ENCODE data around the gene ANKRD49. TPM values are rescaled to one million over a fixed set of nuclear protein-coding genes. Genes with fewer than 3 reads are reported as not detected.

The ANKRD49 gene
- total and polyA plus RNA-seq, 2 of the 4 experiments (the other 2 are of a cell fraction), result 7.2 to 10.4 TPM

- H2BK120ac ChIP-seq (ENCODE audit: low read depth, low read length), result no peak overlapping the region
- H3K56ac ChIP-seq (ENCODE audit: extremely low read depth, insufficient read depth, low read length), result no peak overlapping the region
- peaks cover 4% of the 10 kb centered on the region for H3K4me1 ChIP-seq (ENCODE audit: control insufficient read depth, insufficient read depth, low read length)
- no peak overlapping the region for H2AK5ac ChIP-seq (ENCODE audit: low read depth, low read length)
- H3K27me3 ChIP-seq (ENCODE audit: control insufficient read depth, insufficient read depth, low read length), result peaks cover 8% of the 10 kb centered on the region
- no peak overlapping the region for H3K18ac ChIP-seq (ENCODE audit: low read depth, low read length)
- H2BK20ac ChIP-seq (ENCODE audit: low read depth, low read length), result no peak overlapping the region
- intact Hi-C loops (cut with micrococcal nuclease) (no loop called here), in situ Hi-C loops (cut with MboI; ENCODE audit: low sequenced_read_pairs) (loop anchor here (5.0 kb wide), 1 partner anchor 81 kb away; no protein-coding TSS in a partner anchor), dilution Hi-C loops (cut with HindIII; ENCODE audit: low sequenced_read_pairs, unreplicated experiment) (no loop called here)
- H4K5ac ChIP-seq (ENCODE audit: low read depth, low read length), result no peak overlapping the region
- H3K4me2 ChIP-seq (ENCODE audit: low read depth, low read length), result no peak overlapping the region
- no peak overlapping the region for H2BK5ac ChIP-seq (ENCODE audit: low read depth, low read length, poor library complexity, severe bottlenecking)
- H3K4ac ChIP-seq (ENCODE audit: low read depth, low read length), result no peak overlapping the region
- H4K91ac ChIP-seq (ENCODE audit: insufficient read depth, low read depth, low read length), result no peak overlapping the region
- H3K9me3 ChIP-seq (ENCODE audit: control insufficient read depth, insufficient read depth, low read length), result no peaks in the 10 kb centered on the region
- ATAC-seq (ENCODE audit: low read depth), result no peak
- no CpG with 5 or more reads among the region's 1 CpG for WGBS, 2 experiments (ENCODE audit: extremely low coverage in 2 of 2, insufficient read length in 1 of 2)
- TF ChIP-seq FOS (IDR thresholded peaks at IDR 0.05; ENCODE audit: low read depth, low read length), result no peak
- no peak for TF ChIP-seq MAFK (IDR thresholded peaks at IDR 0.05; ENCODE audit: low read depth, low read length)
- no peak for TF ChIP-seq CHD1 (IDR thresholded peaks at IDR 0.05; ENCODE audit: low read depth, low read length)
- TF ChIP-seq POLR2A (IDR thresholded peaks at IDR 0.05; ENCODE audit: low read depth, low read length), result no peak
- TF ChIP-seq RFX5 (IDR thresholded peaks at IDR 0.05; ENCODE audit: low read depth, low read length), result no peak
- TF ChIP-seq, protein P1, sequence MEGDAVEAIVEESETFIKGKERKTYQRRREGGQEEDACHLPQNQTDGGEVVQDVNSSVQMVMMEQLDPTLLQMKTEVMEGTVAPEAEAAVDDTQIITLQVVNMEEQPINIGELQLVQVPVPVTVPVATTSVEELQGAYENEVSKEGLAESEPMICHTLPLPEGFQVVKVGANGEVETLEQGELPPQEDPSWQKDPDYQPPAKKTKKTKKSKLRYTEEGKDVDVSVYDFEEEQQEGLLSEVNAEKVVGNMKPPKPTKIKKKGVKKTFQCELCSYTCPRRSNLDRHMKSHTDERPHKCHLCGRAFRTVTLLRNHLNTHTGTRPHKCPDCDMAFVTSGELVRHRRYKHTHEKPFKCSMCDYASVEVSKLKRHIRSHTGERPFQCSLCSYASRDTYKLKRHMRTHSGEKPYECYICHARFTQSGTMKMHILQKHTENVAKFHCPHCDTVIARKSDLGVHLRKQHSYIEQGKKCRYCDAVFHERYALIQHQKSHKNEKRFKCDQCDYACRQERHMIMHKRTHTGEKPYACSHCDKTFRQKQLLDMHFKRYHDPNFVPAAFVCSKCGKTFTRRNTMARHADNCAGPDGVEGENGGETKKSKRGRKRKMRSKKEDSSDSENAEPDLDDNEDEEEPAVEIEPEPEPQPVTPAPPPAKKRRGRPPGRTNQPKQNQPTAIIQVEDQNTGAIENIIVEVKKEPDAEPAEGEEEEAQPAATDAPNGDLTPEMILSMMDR (conservative IDR thresholded peaks at IDR 0.05; ENCODE audit: low read depth, low read length), result no peak
- no peak for TF ChIP-seq SMC3 (IDR thresholded peaks at IDR 0.05; ENCODE audit: low read depth, low read length)
- TF ChIP-seq MAZ (IDR thresholded peaks at IDR 0.05; ENCODE audit: borderline replicate concordance, low read depth, low read length), result no peak
- no peak for TF ChIP-seq RAD21 (IDR thresholded peaks at IDR 0.05; ENCODE audit: low read length)
- no peak for TF ChIP-seq RCOR1 (IDR thresholded peaks at IDR 0.05; ENCODE audit: insufficient replicate concordance, low read length)
- TF ChIP-seq ELK1 (IDR thresholded peaks at IDR 0.05; ENCODE audit: borderline replicate concordance, low read depth, low read length), result no peak
- no peak for TF ChIP-seq NFE2L2 (IDR thresholded peaks at IDR 0.05; ENCODE audit: low read depth, low read length)
- no peak for TF ChIP-seq CEBPB (IDR thresholded peaks at IDR 0.05; ENCODE audit: low read depth, low read length)
- no peak for TF ChIP-seq MXI1 (IDR thresholded peaks at IDR 0.05; ENCODE audit: borderline replicate concordance, low read depth, low read length)
- TF ChIP-seq BHLHE40 (IDR thresholded peaks at IDR 0.05; ENCODE audit: low read depth, low read length), result no peak
- TF ChIP-seq, protein P2, sequence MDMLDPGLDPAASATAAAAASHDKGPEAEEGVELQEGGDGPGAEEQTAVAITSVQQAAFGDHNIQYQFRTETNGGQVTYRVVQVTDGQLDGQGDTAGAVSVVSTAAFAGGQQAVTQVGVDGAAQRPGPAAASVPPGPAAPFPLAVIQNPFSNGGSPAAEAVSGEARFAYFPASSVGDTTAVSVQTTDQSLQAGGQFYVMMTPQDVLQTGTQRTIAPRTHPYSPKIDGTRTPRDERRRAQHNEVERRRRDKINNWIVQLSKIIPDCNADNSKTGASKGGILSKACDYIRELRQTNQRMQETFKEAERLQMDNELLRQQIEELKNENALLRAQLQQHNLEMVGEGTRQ (IDR thresholded peaks at IDR 0.05; ENCODE audit: low read depth, low read length), result no peak
- H4K8ac ChIP-seq (ENCODE audit: low read depth in 2 of 2, low read length in 2 of 2), result no peak overlapping the region
- no peak overlapping the region for H3K14ac ChIP-seq (replicated peaks; ENCODE audit: low read depth, low read length)
- no peaks in the 10 kb centered on the region for H4K20me1 ChIP-seq (ENCODE audit: insufficient read depth, low read length)
- H3K9me1 ChIP-seq (ENCODE audit: insufficient read depth, low read length), result no peaks in the 10 kb centered on the region
- no peak overlapping the region for H3K27ac ChIP-seq (ENCODE audit: insufficient read depth, low read length)
- H2AFZ ChIP-seq (replicated peaks; ENCODE audit: low read length, poor library complexity), result no peak overlapping the region
- H3K79me1 ChIP-seq (ENCODE audit: low read depth in 1 of 2, low read length in 2 of 2), result no peaks in the 10 kb centered on the region
- no peak overlapping the region for H2BK15ac ChIP-seq (ENCODE audit: low read depth, low read length)
- DNase-seq, result no peak
- H3K23ac ChIP-seq (ENCODE audit: low read depth, low read length), result no peak overlapping the region
- BruUV-seq (replicated peaks), result no TSS peak
- H3K36me3 ChIP-seq (ENCODE audit: control insufficient read depth, insufficient read depth, low read length), result no peaks in the 10 kb centered on the region
- ChIA-PET CTCF (no interaction called here), POLR2A (ENCODE audit: unreplicated experiment) (no interaction called here)
- no peak overlapping the region for H3K4me3 ChIP-seq (ENCODE audit: insufficient read depth, low read depth, low read length)
- no peak overlapping the region for H3K9ac ChIP-seq (ENCODE audit: low read depth, low read length)
- no peak overlapping the region for H2AK9ac ChIP-seq (replicated peaks; ENCODE audit: low read depth, low read length, poor library complexity)
These were observed 22.9 kb downstream of the ANKRD49 start for GRCh38 chr11:94516725-94517124.

Measured in IMR-90 (cell line).